HEK293 (cell line): ENCODE results near the gene CRYBG1.

Experiments used
- CTCF ChIP-seq: fragments of 450-650 bp; formaldehyde crosslinking; IDR thresholded peaks from 2 replicates; pipeline ENCODE4 v1.5.1; 2016; ENCODE audit warnings: missing biosample characterization, missing genetic modification characterization
- MEIS1 ChIP-seq: sonication (generic); formaldehyde crosslinking; IDR thresholded peaks from 2 replicates; pipeline ENCODE4 v1.8.1; 2022; ENCODE audit warnings: missing genetic modification reagents, mild to moderate bottlenecking, borderline replicate concordance
- YY1 ChIP-seq: fragments of 450-650 bp; formaldehyde crosslinking; IDR thresholded peaks from 2 replicates; pipeline ENCODE4 v1.5.1; 2018; ENCODE audit warnings: missing biosample characterization, missing genetic modification characterization
- ZBTB21 ChIP-seq: fragments of 450-650 bp; formaldehyde crosslinking; IDR thresholded peaks from 2 replicates; pipeline ENCODE4 v1.5.1; 2017; ENCODE audit warnings: missing biosample characterization, missing genetic modification characterization
- ZBTB49 ChIP-seq: fragments of 450-650 bp; formaldehyde crosslinking; IDR thresholded peaks from 2 replicates; pipeline ENCODE4 v1.5.1; 2016; ENCODE audit warnings: missing biosample characterization, missing genetic modification characterization, low read depth
- ZNF221 ChIP-seq: fragments of 450-650 bp; formaldehyde crosslinking; IDR thresholded peaks from 2 replicates; pipeline ENCODE4 v1.5.1; 2017; ENCODE audit warnings: missing biosample characterization, missing genetic modification characterization, borderline replicate concordance
- ZNF350 ChIP-seq: fragments of 450-650 bp; formaldehyde crosslinking; IDR thresholded peaks from 2 replicates; pipeline ENCODE4 v1.5.0; 2017; ENCODE audit warnings: missing biosample characterization, mild to moderate bottlenecking, missing genetic modification characterization
- ZSCAN4 ChIP-seq: fragments of 450-650 bp; formaldehyde crosslinking; IDR thresholded peaks from 2 replicates; pipeline ENCODE4 v1.5.1; 2017; ENCODE audit warnings: missing biosample characterization, missing genetic modification characterization

- no peak for TF ChIP-seq ZNF221
- TF ChIP-seq ZBTB49 (tag by site-specific recombination) = no peak
- TF ChIP-seq ZBTB21 = no peak
- no peak for TF ChIP-seq YY1 (tag by site-specific recombination)
- no peak for TF ChIP-seq CTCF
- no peak for TF ChIP-seq ZNF350 (tag by site-specific recombination)
- no peak for TF ChIP-seq ZSCAN4 (tag by site-specific recombination)
- TF ChIP-seq MEIS1 (CRISPR knock-in tag) = no peak
Measured at GRCh38 chr6:106421496-106421895, 61.0 kb downstream of the CRYBG1 start.
